Measurements from ENCODE around the gene ADSL. TPM values are rescaled to one million over a fixed set of nuclear protein-coding genes. Genes with fewer than 3 reads are reported as not detected.

Gene ADSL
- total and polyA plus RNA-seq, 5 donors from 2014 or later = 66.5 to 134 (median 128) TPM

DNA sequence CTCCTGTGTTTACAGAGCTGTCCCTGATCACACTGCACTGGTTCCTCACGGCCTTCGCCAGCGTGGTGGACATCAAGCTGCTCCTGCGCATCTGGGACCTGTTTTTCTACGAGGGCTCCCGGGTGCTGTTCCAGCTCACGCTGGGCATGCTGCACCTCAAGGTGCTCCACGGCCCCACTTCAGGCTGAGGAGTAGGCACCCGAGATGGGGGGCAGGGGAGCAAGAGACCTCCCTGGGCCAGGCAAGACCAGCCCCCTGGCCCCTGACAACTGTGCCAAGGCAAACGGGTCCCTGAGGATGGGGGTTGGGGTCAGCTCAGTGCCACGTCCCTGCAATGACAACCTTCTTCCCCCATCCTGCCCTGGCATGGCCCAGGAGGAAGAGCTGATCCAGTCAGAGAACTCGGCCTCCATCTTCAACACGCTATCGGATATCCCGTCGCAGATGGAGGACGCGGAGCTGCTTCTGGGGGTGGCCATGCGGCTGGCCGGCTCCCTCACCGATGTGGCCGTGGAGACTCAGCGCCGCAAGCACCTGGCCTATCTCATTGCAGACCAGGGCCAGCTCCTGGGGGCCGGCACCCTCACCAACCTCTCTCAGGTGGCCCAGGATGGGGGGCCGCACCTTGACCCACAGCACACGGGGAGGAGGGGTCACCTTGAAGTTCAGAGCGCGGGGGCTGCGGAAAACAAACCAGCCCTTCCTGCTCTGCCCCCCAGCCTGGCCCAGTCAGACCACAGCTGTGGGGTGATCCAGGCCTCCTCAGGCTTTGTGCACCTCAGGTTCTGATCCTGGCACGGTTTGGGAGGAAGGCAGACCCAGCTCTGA is 60.0 kb downstream of the ADSL start:
- no peak for ATAC-seq (ENCODE audit: low read depth in 2 of 2)
- peaks cover 17 to 28% (median 24%) of the 10 kb centered on the region in 4 donors for H3K4me1 Mint-ChIP-seq
- no peak overlapping the region for H3K4me3 Mint-ChIP-seq
- H3K27me3 Mint-ChIP-seq = no peaks in the 10 kb centered on the region
- Histone ChIP-seq H3K9me3 (ENCODE audit: control insufficient read depth in 2 of 2, low read length in 2 of 2) (no peaks in the 10 kb centered on the region), H3K4me3 (ENCODE audit: low read depth, low read length) (no peak overlapping the region), H3K36me3 (ENCODE audit: control insufficient read depth, insufficient read depth, low read length) (peaks cover 67% of the 10 kb centered on the region), H3K27ac (ENCODE audit: insufficient read depth, low read length, poor library complexity, severe bottlenecking) (no peak overlapping the region), H3K27me3 (ENCODE audit: control insufficient read depth, insufficient read depth, low read length) (no peaks in the 10 kb centered on the region), H3K4me1 (ENCODE audit: control insufficient read depth, insufficient read depth, low read length, poor library complexity, severe bottlenecking) (peaks cover 20% of the 10 kb centered on the region)
- DNase-seq = no peak
- H3K36me3 Mint-ChIP-seq = peaks cover 18% of the 10 kb centered on the region
- peaks cover 0 to 2% (median 0%) of the 10 kb centered on the region in 7 donors for H3K9me3 Mint-ChIP-seq
- no peak overlapping the region for H3K27ac Mint-ChIP-seq

DNA sequence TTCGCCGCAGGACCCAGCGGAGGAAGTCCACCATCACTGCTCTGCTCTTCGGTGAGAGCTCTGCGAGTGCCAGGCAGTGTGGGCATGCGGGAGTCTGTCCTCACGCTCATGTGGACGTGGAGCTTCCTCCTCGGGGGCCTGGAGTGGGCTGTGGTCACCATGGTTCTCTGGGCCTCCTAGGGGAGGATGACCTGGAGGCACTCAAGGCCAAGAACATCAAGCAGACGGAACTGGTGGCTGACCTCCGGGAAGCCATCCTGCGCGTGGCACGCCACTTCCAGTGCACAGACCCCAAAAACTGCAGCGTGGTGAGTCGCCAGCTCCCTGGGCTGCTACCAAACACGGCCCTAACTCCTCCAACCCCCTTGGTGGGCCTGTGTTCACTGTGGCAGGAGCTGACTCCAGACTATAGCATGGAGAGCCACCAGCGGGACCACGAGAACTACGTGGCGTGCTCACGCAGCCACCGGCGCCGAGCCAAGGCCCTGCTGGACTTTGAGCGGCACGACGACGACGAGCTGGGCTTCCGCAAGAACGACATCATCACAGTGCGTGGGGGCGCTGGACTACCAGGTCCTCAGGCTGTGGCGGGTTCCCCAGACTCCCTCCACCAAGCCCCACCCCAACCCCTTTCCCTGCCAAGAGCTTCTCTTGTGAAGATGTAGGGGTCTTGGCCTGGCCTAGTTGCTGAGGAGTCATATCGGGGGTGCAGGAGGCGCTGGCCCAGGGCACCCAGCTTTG is 60.9 kb downstream of the ADSL start:
- Histone ChIP-seq H3K9me3 (ENCODE audit: control insufficient read depth in 2 of 2, low read length in 2 of 2) (no peaks in the 10 kb centered on the region), H3K27ac (ENCODE audit: insufficient read depth, low read length, poor library complexity, severe bottlenecking) (no peak overlapping the region), H3K4me1 (ENCODE audit: control insufficient read depth, insufficient read depth, low read length, poor library complexity, severe bottlenecking) (peaks cover 11% of the 10 kb centered on the region), H3K27me3 (ENCODE audit: control insufficient read depth, insufficient read depth, low read length) (no peaks in the 10 kb centered on the region), H3K36me3 (ENCODE audit: control insufficient read depth, insufficient read depth, low read length) (peaks cover 75% of the 10 kb centered on the region), H3K4me3 (ENCODE audit: low read depth, low read length) (no peak overlapping the region)
- Mint-ChIP-seq H3K27ac (peak overlapping the region in 2 of 3 donors; percentile 43 to 67), H3K9me3 (peaks cover 0 to 2% (median 0%) of the 10 kb centered on the region in 7 donors), H3K4me3 (no peak overlapping the region), H3K27me3 (no peaks in the 10 kb centered on the region), H3K36me3 (peaks cover 18% of the 10 kb centered on the region), H3K4me1 (peaks cover 9 to 19% (median 17%) of the 10 kb centered on the region in 4 donors)
- ATAC-seq (ENCODE audit: low read depth in 2 of 2) (no peak), DNase-seq (no peak)

DNA sequence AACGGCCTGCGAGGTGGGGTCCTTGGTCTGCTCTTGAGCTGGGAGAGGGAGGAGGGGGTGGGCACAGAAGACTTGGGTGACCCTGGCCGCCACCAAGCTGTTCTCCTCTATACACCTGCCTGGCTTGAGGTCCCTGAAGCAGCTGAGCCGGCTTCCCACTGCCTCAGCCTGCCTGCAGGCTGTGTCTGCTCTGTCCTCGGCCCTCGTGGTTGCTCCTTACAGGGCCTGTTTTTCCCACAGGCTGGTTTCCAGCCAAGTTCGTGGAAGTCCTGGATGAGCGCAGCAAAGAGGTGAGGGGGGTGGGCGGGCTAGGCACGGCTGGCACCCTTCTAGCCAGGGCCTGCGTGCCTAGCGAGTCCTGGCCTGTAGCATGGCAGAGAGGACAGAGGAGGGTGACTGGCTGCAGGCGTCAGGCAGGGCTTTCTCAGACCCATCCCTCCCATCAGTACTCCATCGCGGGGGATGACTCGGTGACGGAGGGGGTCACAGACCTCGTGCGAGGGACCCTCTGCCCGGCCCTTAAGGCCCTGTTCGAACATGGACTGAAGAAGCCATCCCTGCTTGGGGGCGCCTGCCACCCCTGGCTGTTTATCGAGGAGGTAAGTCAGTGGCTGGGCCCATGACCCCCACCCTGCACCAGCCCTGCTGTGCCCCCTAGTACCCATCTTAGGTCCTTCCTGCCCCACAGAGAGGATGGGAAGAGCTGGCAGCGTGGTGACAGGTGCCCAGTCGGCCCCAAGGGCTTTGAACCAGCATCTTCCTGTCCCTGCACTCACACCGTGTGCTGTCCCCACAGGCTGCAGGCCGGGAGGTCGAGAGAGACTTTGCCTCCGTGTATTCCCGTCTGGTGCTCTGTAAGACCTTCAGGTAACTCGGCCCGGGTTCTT is 61.8 kb downstream of the ADSL start:
- Histone ChIP-seq H3K4me3 (ENCODE audit: low read depth, low read length) (no peak overlapping the region), H3K27me3 (ENCODE audit: control insufficient read depth, insufficient read depth, low read length) (no peaks in the 10 kb centered on the region), H3K9me3 (ENCODE audit: control insufficient read depth in 2 of 2, low read length in 2 of 2) (no peaks in the 10 kb centered on the region), H3K27ac (ENCODE audit: insufficient read depth, low read length, poor library complexity, severe bottlenecking) (no peak overlapping the region), H3K36me3 (ENCODE audit: control insufficient read depth, insufficient read depth, low read length) (peaks cover 78% of the 10 kb centered on the region), H3K4me1 (ENCODE audit: control insufficient read depth, insufficient read depth, low read length, poor library complexity, severe bottlenecking) (peaks cover 2% of the 10 kb centered on the region)
- no peak for DNase-seq
- no peak for ATAC-seq (ENCODE audit: low read depth in 2 of 2)
- peaks cover 18% of the 10 kb centered on the region for H3K36me3 Mint-ChIP-seq
- H3K27me3 Mint-ChIP-seq = no peaks in the 10 kb centered on the region
- H3K27ac Mint-ChIP-seq = peak overlapping the region in 1 of 3 donors; percentile 36
- H3K9me3 Mint-ChIP-seq = peaks cover 0 to 2% (median 0%) of the 10 kb centered on the region in 7 donors
- H3K4me1 Mint-ChIP-seq = peaks cover 4 to 16% (median 12%) of the 10 kb centered on the region in 4 donors
- H3K4me3 Mint-ChIP-seq = no peak overlapping the region

DNA sequence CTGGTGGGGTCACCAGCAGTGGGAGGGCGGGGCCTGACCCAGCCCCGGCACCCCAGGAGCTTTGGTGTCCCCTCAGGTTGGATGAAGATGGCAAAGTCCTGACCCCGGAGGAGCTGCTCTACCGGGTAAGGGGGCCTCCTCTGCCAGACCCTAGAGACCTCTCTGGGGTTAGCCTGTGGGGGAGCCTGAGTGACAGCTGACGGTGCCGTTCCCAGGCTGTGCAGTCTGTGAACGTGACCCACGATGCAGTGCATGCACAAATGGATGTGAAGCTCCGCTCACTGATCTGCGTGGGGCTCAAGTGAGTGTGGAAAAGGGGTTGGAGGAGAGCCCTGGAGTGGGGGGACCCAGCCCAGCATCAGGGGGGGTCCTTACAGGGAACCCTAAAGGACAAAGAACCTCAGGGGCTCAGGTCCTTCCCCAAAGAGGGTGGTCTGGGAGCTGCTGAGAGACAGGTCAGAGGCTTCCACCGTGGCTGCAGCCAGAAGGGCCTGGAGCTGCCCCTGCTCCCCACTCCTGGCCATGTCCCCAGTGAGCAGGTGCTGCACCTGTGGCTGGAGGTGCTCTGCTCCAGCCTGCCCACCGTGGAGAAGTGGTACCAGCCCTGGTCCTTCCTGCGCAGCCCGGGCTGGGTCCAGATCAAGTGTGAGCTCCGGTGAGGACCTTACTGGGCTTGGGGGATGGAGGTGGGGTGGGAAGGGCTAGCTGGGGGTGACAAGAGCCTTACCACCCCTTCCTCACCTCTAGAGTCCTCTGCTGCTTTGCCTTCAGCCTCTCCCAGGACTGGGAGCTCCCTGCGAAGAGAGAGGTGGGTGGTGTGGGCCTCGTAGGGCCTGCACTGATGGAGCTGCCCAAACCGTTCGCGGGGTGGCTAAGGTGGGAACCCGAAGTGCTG is 62.7 kb downstream of the ADSL start:
- H3K4me1 Mint-ChIP-seq = peaks cover 0 to 7% (median 5%) of the 10 kb centered on the region in 4 donors
- H3K27me3 Mint-ChIP-seq = no peaks in the 10 kb centered on the region
- Histone ChIP-seq H3K36me3 (ENCODE audit: control insufficient read depth, insufficient read depth, low read length) (peaks cover 77% of the 10 kb centered on the region), H3K27me3 (ENCODE audit: control insufficient read depth, insufficient read depth, low read length) (no peaks in the 10 kb centered on the region), H3K4me1 (ENCODE audit: control insufficient read depth, insufficient read depth, low read length, poor library complexity, severe bottlenecking) (no peaks in the 10 kb centered on the region), H3K27ac (ENCODE audit: insufficient read depth, low read length, poor library complexity, severe bottlenecking) (no peak overlapping the region), H3K9me3 (ENCODE audit: control insufficient read depth in 2 of 2, low read length in 2 of 2) (no peaks in the 10 kb centered on the region), H3K4me3 (ENCODE audit: low read depth, low read length) (no peak overlapping the region)
- peak overlapping the region in 1 of 3 donors; percentile 46 for H3K27ac Mint-ChIP-seq
- ATAC-seq (ENCODE audit: low read depth in 2 of 2) (no peak), DNase-seq (no peak)
- peaks cover 10% of the 10 kb centered on the region for H3K36me3 Mint-ChIP-seq
- no peak overlapping the region for H3K4me3 Mint-ChIP-seq
- H3K9me3 Mint-ChIP-seq = peaks cover 0 to 2% (median 0%) of the 10 kb centered on the region in 7 donors

DNA sequence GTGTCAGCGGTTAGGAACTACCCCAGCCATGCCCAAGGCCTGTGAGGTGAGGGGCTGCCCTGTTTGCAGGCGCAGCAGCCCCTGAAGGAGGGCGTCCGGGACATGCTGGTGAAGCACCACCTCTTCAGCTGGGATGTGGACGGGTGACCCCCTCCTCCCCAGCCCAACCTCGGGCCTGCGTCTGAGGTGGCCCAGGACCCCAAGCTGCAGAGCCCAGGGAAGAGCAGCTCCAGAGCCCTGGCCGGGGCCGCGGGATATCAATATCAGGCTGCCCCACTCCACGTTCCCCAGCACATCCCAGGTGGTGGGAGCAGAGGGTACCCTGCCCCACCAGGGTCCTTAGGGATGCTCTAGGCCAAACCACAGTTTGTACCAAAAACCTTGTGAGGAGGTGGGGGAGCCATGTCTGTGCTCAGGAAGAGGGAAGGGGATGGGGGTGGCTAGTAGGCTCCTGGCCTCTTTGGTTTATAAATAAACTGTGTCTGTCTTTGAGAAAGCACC is 63.4 kb downstream of the ADSL start:
- Histone ChIP-seq H3K4me3 (ENCODE audit: low read depth, low read length) (no peak overlapping the region), H3K36me3 (ENCODE audit: control insufficient read depth, insufficient read depth, low read length) (peaks cover 78% of the 10 kb centered on the region), H3K9me3 (ENCODE audit: control insufficient read depth in 2 of 2, low read length in 2 of 2) (no peaks in the 10 kb centered on the region), H3K4me1 (ENCODE audit: control insufficient read depth, insufficient read depth, low read length, poor library complexity, severe bottlenecking) (no peaks in the 10 kb centered on the region), H3K27ac (ENCODE audit: insufficient read depth, low read length, poor library complexity, severe bottlenecking) (no peak overlapping the region), H3K27me3 (ENCODE audit: control insufficient read depth, insufficient read depth, low read length) (no peaks in the 10 kb centered on the region)
- H3K36me3 Mint-ChIP-seq = peaks cover 4% of the 10 kb centered on the region
- no peaks in the 10 kb centered on the region for H3K27me3 Mint-ChIP-seq
- ATAC-seq (ENCODE audit: low read depth in 2 of 2) = no peak
- no peaks in the 10 kb centered on the region for H3K9me3 Mint-ChIP-seq
- no peak overlapping the region for H3K4me3 Mint-ChIP-seq
- DNase-seq = no peak
- peaks cover 0 to 13% (median 8%) of the 10 kb centered on the region in 4 donors for H3K4me1 Mint-ChIP-seq
- no peak overlapping the region for H3K27ac Mint-ChIP-seq

DNA sequence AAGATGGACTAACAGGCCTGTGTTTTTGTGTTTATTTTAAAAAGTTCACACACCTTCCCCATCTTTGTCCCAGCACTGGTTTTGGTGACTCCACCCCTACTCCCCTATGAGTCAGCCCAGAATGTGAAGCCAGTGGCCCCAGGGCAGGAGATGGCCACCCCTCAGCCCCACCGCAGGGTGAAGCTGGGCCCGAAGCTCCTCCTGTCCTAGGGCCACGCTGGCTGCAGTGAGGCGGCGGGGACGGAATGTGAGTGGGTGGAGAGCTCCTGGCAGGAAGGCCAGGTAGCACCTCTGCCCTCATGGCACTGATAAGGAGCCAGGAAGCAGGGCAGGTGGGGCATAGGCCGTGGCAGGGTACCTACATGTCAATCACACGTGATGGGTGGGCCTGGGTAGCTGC is 64.0 kb downstream of the ADSL start:
- H3K4me1 ChIP-seq (ENCODE audit: control insufficient read depth, insufficient read depth, low read length, poor library complexity, severe bottlenecking) = peaks cover 4% of the 10 kb centered on the region
- no peak overlapping the region for H3K27ac ChIP-seq (ENCODE audit: insufficient read depth, low read length, poor library complexity, severe bottlenecking)
- peaks cover 0 to 19% (median 11%) of the 10 kb centered on the region in 4 donors for H3K4me1 Mint-ChIP-seq
- no peaks in the 10 kb centered on the region for H3K9me3 Mint-ChIP-seq
- H3K36me3 ChIP-seq (ENCODE audit: control insufficient read depth, insufficient read depth, low read length) = peaks cover 73% of the 10 kb centered on the region
- ATAC-seq (ENCODE audit: low read depth in 2 of 2) = no peak
- H3K4me3 ChIP-seq (ENCODE audit: low read depth, low read length) = no peak overlapping the region
- H3K27ac Mint-ChIP-seq = no peak overlapping the region
- no peaks in the 10 kb centered on the region for H3K9me3 ChIP-seq (ENCODE audit: control insufficient read depth in 2 of 2, low read length in 2 of 2)
- H3K4me3 Mint-ChIP-seq = no peak overlapping the region
- DNase-seq = no peak
- H3K27me3 ChIP-seq (ENCODE audit: control insufficient read depth, insufficient read depth, low read length) = no peaks in the 10 kb centered on the region
- peaks cover 5% of the 10 kb centered on the region for H3K36me3 Mint-ChIP-seq
- no peaks in the 10 kb centered on the region for H3K27me3 Mint-ChIP-seq
